ENCODE data around the gene CCDC146. TPM values are rescaled to one million over a fixed set of nuclear protein-coding genes. Genes with fewer than 3 reads are reported as not detected.

CCDC146 gene
- polyA plus RNA-seq, 1 donor from 2014 or later, result 13.0 TPM

DNA sequence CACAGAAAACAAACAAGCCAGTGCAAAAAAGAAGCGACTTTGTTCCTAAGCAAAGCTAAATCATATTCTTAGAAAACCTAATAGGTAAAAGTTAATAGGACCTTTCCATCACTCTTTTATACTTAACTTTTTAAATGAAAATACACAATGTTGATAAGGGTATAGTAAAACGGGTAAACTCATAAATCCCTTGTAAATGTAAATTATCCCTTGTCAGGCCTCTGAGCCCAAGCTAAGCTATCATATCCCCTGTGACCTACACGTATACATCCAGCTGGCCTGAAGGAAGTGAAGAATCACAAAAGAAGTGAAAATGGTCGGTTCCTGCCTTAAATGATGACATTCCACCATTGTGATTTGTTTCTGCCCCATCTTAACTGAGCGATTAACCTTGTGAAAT is 217.3 kb downstream of the CCDC146 start:
- TF ChIP-seq, protein P1, sequence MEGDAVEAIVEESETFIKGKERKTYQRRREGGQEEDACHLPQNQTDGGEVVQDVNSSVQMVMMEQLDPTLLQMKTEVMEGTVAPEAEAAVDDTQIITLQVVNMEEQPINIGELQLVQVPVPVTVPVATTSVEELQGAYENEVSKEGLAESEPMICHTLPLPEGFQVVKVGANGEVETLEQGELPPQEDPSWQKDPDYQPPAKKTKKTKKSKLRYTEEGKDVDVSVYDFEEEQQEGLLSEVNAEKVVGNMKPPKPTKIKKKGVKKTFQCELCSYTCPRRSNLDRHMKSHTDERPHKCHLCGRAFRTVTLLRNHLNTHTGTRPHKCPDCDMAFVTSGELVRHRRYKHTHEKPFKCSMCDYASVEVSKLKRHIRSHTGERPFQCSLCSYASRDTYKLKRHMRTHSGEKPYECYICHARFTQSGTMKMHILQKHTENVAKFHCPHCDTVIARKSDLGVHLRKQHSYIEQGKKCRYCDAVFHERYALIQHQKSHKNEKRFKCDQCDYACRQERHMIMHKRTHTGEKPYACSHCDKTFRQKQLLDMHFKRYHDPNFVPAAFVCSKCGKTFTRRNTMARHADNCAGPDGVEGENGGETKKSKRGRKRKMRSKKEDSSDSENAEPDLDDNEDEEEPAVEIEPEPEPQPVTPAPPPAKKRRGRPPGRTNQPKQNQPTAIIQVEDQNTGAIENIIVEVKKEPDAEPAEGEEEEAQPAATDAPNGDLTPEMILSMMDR (IDR thresholded peaks at IDR 0.05; ENCODE audit: poor library complexity, severe bottlenecking), result no peak
- TF ChIP-seq, protein P2, sequence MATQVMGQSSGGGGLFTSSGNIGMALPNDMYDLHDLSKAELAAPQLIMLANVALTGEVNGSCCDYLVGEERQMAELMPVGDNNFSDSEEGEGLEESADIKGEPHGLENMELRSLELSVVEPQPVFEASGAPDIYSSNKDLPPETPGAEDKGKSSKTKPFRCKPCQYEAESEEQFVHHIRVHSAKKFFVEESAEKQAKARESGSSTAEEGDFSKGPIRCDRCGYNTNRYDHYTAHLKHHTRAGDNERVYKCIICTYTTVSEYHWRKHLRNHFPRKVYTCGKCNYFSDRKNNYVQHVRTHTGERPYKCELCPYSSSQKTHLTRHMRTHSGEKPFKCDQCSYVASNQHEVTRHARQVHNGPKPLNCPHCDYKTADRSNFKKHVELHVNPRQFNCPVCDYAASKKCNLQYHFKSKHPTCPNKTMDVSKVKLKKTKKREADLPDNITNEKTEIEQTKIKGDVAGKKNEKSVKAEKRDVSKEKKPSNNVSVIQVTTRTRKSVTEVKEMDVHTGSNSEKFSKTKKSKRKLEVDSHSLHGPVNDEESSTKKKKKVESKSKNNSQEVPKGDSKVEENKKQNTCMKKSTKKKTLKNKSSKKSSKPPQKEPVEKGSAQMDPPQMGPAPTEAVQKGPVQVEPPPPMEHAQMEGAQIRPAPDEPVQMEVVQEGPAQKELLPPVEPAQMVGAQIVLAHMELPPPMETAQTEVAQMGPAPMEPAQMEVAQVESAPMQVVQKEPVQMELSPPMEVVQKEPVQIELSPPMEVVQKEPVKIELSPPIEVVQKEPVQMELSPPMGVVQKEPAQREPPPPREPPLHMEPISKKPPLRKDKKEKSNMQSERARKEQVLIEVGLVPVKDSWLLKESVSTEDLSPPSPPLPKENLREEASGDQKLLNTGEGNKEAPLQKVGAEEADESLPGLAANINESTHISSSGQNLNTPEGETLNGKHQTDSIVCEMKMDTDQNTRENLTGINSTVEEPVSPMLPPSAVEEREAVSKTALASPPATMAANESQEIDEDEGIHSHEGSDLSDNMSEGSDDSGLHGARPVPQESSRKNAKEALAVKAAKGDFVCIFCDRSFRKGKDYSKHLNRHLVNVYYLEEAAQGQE (IDR thresholded peaks at IDR 0.05; ENCODE audit: borderline replicate concordance), result no peak
- TF ChIP-seq RAD21 (conservative IDR thresholded peaks at IDR 0.05) (no peak), EP300 (conservative IDR thresholded peaks at IDR 0.05; ENCODE audit: poor library complexity, severe bottlenecking) (no peak), TAF1 (IDR thresholded peaks at IDR 0.05; ENCODE audit: low read depth) (no peak), MXI1 (conservative IDR thresholded peaks at IDR 0.05; ENCODE audit: poor library complexity, severe bottlenecking) (no peak), SMC3 (conservative IDR thresholded peaks at IDR 0.05; ENCODE audit: poor library complexity) (no peak), EZH2 (IDR thresholded peaks at IDR 0.05; ENCODE audit: borderline replicate concordance, insufficient read depth, low read length, poor library complexity, severe bottlenecking) (no peak)
- no peaks in the 10 kb centered on the region for H3K27me3 ChIP-seq (ENCODE audit: insufficient read depth, low read depth, low read length)
- H3K9ac ChIP-seq (ENCODE audit: low read length), result no peak overlapping the region
- H4K20me1 ChIP-seq (ENCODE audit: insufficient read depth), result no peaks in the 10 kb centered on the region
- no peaks in the 10 kb centered on the region for H3K36me3 ChIP-seq (ENCODE audit: insufficient read depth, low read length)
- no peak overlapping the region for H3K4me3 ChIP-seq (ENCODE audit: low read length)
- H3K9me3 ChIP-seq (ENCODE audit: low read length), result no peaks in the 10 kb centered on the region
- no peaks in the 10 kb centered on the region for H3K79me2 ChIP-seq (replicated peaks; ENCODE audit: insufficient read depth, low read length)
- no peaks in the 10 kb centered on the region for H3F3A ChIP-seq (ENCODE audit: insufficient read depth, low read length, poor library complexity, severe bottlenecking)
- H2AFZ ChIP-seq (ENCODE audit: low read depth, low read length), result no peak overlapping the region
- no peak overlapping the region for H3K27ac ChIP-seq (ENCODE audit: low read length)
- no peaks in the 10 kb centered on the region for H3K9me2 ChIP-seq (ENCODE audit: insufficient read depth, low read length)
- no peak overlapping the region for H3K4me2 ChIP-seq (ENCODE audit: low read length)

Other genes starting within 250 kb of the CCDC146 start
- not detected in 2 replicates for gene SPDYE17, start 90.3 kb upstream of the CCDC146 start, polyA plus RNA-seq
- 1.2 and 2.5 TPM in 2 replicates for gene SPDYE18, start 60.1 kb upstream of the CCDC146 start, polyA plus RNA-seq
- gene FGL2, start 77.2 kb downstream of the CCDC146 start, polyA plus RNA-seq, result 0.10 and 0.22 TPM in 2 replicates

Data from neural cell (in vitro differentiated cells).